22Rv1 (cell line): ENCODE results near the gene XG.

Source experiments
- CTCF ChIP-seq: fragments of 450-650 bp; IDR thresholded peaks from 2 replicates; pipeline ENCODE4 v1.5.1; 2017; ENCODE audit warnings: mild to moderate bottlenecking
- ZFX ChIP-seq: fragments of 450-650 bp; IDR thresholded peaks from 2 replicates; pipeline ENCODE4 v1.6.1; 2017; ENCODE audit warnings: antibody characterized with exemption, borderline replicate concordance

DNA sequence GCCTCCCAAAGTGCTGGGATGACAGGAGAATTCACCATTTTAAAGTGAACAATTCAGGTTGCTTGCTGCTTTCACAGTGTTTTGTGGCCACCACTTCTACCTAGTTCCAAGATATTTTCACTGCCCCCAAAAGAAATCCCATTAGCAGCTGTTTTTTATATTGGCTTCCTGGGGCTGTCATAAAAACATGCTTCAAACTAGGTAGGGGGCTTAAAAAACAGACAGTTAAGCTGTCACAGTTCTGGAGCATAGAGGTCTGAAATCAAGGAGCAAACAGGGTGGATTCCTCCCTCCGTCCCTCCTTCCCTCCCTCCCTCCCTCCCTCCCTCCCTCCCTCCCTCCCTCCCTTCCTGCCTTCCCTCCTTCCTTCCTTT is 3.0 kb upstream of the XG start:
- TF ChIP-seq CTCF: no peak
- TF ChIP-seq ZFX: no peak
